ENCODE measurements around the gene HOXB6. TPM values are rescaled to one million over a fixed set of nuclear protein-coding genes. Genes with fewer than 3 reads are reported as not detected.

The HOXB6 gene
- total RNA-seq, 6 donors from 2014 or later: 1.1 to 11.3 (median 7.0) TPM

DNA sequence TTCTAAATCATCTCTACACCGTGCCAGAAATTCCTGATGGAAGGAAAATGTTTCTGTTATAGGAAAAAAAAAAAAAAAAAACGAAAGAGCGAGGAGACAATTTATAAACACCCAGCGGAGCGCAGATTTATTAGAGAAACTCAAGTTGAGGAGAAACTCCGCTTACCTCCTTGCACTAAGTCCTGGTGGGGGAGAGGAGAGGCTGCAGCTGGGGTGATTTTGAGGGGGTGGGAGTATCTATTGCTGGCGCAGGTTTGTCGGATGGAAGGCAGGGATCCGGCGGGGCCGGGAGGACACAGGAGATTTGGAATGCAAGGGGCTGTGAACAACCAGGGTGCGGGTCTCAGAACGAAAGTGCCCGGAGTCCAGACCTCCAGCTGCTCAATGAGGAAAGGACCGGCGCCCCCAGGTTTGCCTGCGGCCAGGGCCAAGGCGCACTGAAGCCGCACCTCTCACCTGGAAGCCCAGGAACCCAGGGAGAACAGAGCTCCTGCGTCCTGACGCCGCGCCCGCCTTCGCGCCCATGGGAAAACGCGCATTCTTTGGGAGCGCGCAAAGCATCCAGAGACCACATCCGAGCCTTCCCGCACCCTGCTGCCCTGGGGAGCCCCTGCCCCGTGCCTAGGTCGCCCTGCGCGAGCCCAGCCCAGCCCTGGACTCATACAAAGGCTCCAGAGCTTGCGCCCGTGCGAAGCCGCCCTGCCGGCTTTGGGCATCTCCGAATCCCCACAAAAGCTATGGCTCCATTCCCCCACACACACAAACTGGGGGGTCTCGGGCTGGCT, 12.9 kb upstream of the HOXB6 start:
- ATAC-seq (ENCODE audit: low FRiP score in 2 of 2) (no peak), DNase-seq (peak in 1 of 2 donors; percentile 81)
- H3K4me1 ChIP-seq: peaks cover 9 to 34% (median 18%) of the 10 kb centered on the region in 4 donors
- no peak overlapping the region for H3K27ac ChIP-seq
- H3K4me3 ChIP-seq: no peak overlapping the region
- H3K36me3 ChIP-seq: no peaks in the 10 kb centered on the region
- H3K9me3 ChIP-seq: no peaks in the 10 kb centered on the region
- peaks cover 3 to 93% (median 55%) of the 10 kb centered on the region in 4 donors for H3K27me3 ChIP-seq
- TF ChIP-seq POLR2A (IDR thresholded peaks at IDR 0.05) (no peak), POLR2AphosphoS5 (IDR thresholded peaks at IDR 0.05) (no peak), EP300 (IDR thresholded peaks at IDR 0.05) (no peak)
- TF ChIP-seq, protein P1, sequence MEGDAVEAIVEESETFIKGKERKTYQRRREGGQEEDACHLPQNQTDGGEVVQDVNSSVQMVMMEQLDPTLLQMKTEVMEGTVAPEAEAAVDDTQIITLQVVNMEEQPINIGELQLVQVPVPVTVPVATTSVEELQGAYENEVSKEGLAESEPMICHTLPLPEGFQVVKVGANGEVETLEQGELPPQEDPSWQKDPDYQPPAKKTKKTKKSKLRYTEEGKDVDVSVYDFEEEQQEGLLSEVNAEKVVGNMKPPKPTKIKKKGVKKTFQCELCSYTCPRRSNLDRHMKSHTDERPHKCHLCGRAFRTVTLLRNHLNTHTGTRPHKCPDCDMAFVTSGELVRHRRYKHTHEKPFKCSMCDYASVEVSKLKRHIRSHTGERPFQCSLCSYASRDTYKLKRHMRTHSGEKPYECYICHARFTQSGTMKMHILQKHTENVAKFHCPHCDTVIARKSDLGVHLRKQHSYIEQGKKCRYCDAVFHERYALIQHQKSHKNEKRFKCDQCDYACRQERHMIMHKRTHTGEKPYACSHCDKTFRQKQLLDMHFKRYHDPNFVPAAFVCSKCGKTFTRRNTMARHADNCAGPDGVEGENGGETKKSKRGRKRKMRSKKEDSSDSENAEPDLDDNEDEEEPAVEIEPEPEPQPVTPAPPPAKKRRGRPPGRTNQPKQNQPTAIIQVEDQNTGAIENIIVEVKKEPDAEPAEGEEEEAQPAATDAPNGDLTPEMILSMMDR (IDR thresholded peaks at IDR 0.05): no peak
- 12 to 13% methylated on average over 18 to 37 of the region's 43 CpGs for WGBS, 2 donors

DNA sequence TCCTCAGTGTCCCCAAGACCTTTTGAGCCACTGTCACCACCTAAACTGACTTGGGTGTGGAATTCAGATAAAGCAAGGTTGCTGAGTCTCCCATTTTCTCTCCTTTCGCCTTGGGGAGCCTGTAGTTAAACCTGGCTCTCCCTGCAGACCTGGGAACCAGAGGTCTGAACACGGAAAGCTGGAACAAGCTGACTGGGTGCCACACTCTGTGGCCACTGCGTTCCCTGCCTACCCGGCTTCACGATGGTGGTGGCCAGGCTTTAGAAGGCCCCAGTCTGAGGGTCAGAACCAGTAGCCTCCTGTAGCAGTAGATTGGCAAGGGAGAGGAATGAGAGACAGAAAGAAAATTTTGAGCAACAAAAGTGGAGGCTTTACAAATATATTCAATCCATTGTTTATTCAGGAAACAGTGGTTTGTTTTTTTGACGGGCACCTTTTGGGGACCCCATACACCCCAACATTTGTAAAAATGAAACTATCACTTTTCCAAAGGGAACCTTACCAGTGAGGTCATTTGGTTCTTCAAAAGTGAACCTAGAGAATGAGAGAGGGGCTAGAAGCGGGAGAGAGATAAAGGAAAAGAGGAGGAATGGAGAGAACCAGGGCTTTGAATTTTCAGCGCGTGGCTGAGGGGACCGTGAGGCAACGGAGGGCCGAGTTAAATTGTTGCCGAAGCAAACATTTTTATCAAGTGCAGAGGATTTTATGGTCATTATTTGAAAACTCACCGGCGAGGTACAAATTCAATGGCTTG, 12.1 kb upstream of the HOXB6 start:
- DNase-seq: no peak
- WGBS, 2 donors: 27 to 33% methylated on average over 15 of the region's 15 CpGs
- Histone ChIP-seq H3K9me3 (no peaks in the 10 kb centered on the region), H3K4me3 (no peak overlapping the region), H3K27me3 (peaks cover 5 to 95% (median 59%) of the 10 kb centered on the region in 4 donors), H3K27ac (no peak overlapping the region), H3K36me3 (no peaks in the 10 kb centered on the region), H3K4me1 (peaks cover 16 to 42% (median 25%) of the 10 kb centered on the region in 4 donors)
- TF ChIP-seq POLR2A (IDR thresholded peaks at IDR 0.05): no peak
- ATAC-seq (ENCODE audit: low FRiP score in 2 of 2): no peak

DNA sequence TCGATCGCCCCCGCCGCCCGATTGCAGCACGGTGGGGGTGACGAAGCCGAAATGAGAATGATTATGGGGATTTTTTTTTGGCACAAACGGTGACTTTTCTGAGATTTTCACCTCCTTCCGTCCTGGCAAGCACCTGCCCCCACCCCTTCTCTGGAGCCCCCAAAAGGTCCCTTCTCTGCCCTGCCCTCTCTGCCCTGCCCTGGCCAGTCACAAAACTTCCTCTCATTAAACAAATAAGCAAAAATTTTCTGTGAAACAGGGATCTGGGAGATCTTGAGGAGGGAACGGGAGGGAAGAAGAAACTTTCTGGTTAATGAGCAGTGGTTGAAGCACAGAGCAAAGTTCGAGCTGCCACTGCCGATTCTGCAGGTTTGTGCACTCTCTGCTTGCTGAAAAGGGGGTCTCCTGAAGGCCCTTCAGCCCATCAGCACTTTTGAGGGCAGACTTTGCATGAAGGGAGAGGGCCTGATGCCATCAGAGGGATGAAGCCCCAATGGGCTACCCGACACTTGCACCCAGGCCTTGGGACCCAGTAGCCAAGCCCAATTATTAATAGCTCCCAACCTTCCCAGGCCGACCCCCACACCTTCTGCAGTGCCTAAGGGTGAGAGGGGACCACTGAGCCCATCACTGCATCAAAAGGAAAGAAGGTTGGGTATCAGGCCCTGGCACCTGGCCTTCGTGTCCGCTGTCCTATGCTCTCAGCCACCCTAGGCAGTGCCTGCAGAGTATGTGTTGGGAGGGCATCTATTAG, 11.4 kb upstream of the HOXB6 start:
- no peak overlapping the region for H3K27ac ChIP-seq
- 25 to 26% methylated on average over 14 to 17 of the region's 17 CpGs for WGBS, 2 donors
- DNase-seq (no peak), ATAC-seq (ENCODE audit: low FRiP score in 2 of 2) (no peak)
- no peaks in the 10 kb centered on the region for H3K9me3 ChIP-seq
- TF ChIP-seq, protein P1 (IDR thresholded peaks at IDR 0.05): no peak
- TF ChIP-seq POLR2AphosphoS5 (IDR thresholded peaks at IDR 0.05): no peak
- no peak for TF ChIP-seq POLR2A (IDR thresholded peaks at IDR 0.05)
- no peak for TF ChIP-seq EP300 (IDR thresholded peaks at IDR 0.05)
- no peaks in the 10 kb centered on the region for H3K36me3 ChIP-seq
- H3K27me3 ChIP-seq: peaks cover 5 to 97% (median 61%) of the 10 kb centered on the region in 4 donors
- no peak overlapping the region for H3K4me3 ChIP-seq
- peaks cover 18 to 49% (median 30%) of the 10 kb centered on the region in 4 donors for H3K4me1 ChIP-seq

DNA sequence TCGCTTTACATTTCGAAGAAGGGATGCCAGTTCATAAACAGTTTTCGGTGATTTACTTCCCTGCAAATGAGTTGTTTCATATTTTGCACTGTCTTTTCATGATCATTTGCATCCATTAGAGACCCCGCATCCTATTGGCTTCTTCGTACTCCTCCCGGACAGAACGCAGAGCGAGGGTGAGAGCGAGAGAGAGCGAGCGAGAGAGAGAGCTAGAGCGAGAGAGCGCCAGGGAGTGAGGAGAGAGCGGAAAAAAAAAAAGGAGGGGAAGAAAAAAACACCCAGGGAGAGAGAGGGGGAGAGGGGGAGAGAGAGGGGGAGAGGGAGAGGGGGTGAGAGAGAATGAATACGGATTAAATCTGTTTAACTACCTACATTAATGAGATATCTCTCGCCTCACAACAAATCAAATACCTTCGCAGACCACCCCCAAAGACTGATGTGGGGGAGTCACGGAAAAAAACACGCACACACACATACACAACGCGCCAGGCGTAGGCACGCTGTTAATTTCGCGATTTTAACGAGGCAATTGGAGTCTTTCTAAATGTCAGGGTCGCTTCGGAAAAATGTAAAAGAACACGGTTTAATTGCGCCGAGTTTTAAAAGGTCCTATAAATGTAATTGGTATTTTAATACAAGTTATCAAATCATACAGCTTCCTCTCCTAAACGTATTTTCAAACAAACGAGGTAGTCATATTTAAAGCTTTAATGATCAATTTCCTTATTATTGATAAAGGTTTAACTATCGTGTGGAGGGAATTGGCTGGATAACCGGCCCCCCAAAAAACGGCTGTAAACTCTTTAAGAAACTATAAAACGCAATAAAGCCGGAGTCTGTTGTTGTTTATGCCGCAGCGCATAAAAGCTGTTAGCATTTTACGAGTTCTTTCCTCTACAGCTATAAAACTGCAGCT, 10.5 kb upstream of the HOXB6 start, which contains the start of gene HOXB8:
Gene HOXB8, minus strand, starts transcription at position 246 of the 916 bp plus-strand sequence. CDS start 588 bp downstream, outside the sequence.
- H3K4me1 ChIP-seq: peaks cover 18 to 58% (median 36%) of the 10 kb centered on the region in 4 donors
- DNase-seq (no peak), ATAC-seq (ENCODE audit: low FRiP score in 2 of 2) (no peak)
- TF ChIP-seq EP300 (IDR thresholded peaks at IDR 0.05): no peak
- TF ChIP-seq POLR2AphosphoS5 (IDR thresholded peaks at IDR 0.05): no peak
- TF ChIP-seq, protein P1 (IDR thresholded peaks at IDR 0.05): no peak
- no peak for TF ChIP-seq POLR2A (IDR thresholded peaks at IDR 0.05)
- peaks cover 2 to 97% (median 64%) of the 10 kb centered on the region in 4 donors for H3K27me3 ChIP-seq
- no peak within 1 kb of the TSS for H3K27ac ChIP-seq
- H3K36me3 ChIP-seq: no peaks in the 10 kb centered on the region
- WGBS, 2 donors: 16 to 17% methylated on average over 41 of the region's 41 CpGs
- no peaks in the 10 kb centered on the region for H3K9me3 ChIP-seq
- peak within 1 kb of the TSS in 2 of 4 donors; percentile 11 to 18 for H3K4me3 ChIP-seq

Measured in upper lobe of left lung (tissue), 6 donors.